ENCODE results near the gene BACH1. TPM values are rescaled to one million over a fixed set of nuclear protein-coding genes. Genes with fewer than 3 reads are reported as not detected.

BACH1 gene
- polyA plus RNA-seq, 1 donor from 2014 or later, result 29.7 TPM

DNA sequence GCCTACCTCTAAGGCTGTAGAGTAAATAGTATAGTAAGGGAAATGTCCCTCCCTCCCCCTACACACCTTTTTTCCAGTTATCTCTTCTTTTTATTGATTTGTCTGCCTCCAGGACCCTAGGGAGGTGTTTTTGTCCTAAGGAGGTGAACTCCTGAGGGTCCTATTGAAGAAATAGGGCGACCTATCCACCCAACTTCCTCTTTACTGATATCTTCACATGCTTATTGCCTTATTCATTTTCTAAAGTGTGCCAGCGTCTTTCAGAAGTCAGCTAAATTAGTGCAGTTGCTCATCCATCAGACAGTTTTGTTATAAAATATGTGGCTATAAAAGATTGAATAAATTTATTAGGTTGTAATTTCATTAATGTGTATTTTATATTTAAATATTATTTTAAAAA is 5.9 kb downstream of the BACH1 start:
- Histone ChIP-seq H3K9ac (ENCODE audit: low read length) (no peak overlapping the region), H3K9me3 (ENCODE audit: low read length) (no peaks in the 10 kb centered on the region), H3K4me2 (ENCODE audit: low read length) (no peak overlapping the region), H3F3A (ENCODE audit: insufficient read depth, low read length, poor library complexity, severe bottlenecking) (no peaks in the 10 kb centered on the region), H2AFZ (ENCODE audit: low read depth, low read length) (no peak overlapping the region), H4K20me1 (ENCODE audit: insufficient read depth) (peaks cover 4% of the 10 kb centered on the region), H3K27me3 (ENCODE audit: insufficient read depth, low read depth, low read length) (no peaks in the 10 kb centered on the region), H3K27ac (ENCODE audit: low read length) (no peak overlapping the region), H3K79me2 (replicated peaks; ENCODE audit: insufficient read depth, low read length) (peaks cover 97% of the 10 kb centered on the region), H3K9me2 (ENCODE audit: insufficient read depth, low read length) (no peaks in the 10 kb centered on the region), H3K36me3 (ENCODE audit: insufficient read depth, low read length) (no peaks in the 10 kb centered on the region), H3K4me3 (ENCODE audit: low read length) (no peak overlapping the region)
- no peak for TF ChIP-seq EZH2 (IDR thresholded peaks at IDR 0.05; ENCODE audit: borderline replicate concordance, insufficient read depth, low read length, poor library complexity, severe bottlenecking)
- TF ChIP-seq, protein P1, sequence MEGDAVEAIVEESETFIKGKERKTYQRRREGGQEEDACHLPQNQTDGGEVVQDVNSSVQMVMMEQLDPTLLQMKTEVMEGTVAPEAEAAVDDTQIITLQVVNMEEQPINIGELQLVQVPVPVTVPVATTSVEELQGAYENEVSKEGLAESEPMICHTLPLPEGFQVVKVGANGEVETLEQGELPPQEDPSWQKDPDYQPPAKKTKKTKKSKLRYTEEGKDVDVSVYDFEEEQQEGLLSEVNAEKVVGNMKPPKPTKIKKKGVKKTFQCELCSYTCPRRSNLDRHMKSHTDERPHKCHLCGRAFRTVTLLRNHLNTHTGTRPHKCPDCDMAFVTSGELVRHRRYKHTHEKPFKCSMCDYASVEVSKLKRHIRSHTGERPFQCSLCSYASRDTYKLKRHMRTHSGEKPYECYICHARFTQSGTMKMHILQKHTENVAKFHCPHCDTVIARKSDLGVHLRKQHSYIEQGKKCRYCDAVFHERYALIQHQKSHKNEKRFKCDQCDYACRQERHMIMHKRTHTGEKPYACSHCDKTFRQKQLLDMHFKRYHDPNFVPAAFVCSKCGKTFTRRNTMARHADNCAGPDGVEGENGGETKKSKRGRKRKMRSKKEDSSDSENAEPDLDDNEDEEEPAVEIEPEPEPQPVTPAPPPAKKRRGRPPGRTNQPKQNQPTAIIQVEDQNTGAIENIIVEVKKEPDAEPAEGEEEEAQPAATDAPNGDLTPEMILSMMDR (IDR thresholded peaks at IDR 0.05; ENCODE audit: poor library complexity, severe bottlenecking), result no peak
- TF ChIP-seq, protein P2, sequence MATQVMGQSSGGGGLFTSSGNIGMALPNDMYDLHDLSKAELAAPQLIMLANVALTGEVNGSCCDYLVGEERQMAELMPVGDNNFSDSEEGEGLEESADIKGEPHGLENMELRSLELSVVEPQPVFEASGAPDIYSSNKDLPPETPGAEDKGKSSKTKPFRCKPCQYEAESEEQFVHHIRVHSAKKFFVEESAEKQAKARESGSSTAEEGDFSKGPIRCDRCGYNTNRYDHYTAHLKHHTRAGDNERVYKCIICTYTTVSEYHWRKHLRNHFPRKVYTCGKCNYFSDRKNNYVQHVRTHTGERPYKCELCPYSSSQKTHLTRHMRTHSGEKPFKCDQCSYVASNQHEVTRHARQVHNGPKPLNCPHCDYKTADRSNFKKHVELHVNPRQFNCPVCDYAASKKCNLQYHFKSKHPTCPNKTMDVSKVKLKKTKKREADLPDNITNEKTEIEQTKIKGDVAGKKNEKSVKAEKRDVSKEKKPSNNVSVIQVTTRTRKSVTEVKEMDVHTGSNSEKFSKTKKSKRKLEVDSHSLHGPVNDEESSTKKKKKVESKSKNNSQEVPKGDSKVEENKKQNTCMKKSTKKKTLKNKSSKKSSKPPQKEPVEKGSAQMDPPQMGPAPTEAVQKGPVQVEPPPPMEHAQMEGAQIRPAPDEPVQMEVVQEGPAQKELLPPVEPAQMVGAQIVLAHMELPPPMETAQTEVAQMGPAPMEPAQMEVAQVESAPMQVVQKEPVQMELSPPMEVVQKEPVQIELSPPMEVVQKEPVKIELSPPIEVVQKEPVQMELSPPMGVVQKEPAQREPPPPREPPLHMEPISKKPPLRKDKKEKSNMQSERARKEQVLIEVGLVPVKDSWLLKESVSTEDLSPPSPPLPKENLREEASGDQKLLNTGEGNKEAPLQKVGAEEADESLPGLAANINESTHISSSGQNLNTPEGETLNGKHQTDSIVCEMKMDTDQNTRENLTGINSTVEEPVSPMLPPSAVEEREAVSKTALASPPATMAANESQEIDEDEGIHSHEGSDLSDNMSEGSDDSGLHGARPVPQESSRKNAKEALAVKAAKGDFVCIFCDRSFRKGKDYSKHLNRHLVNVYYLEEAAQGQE (IDR thresholded peaks at IDR 0.05; ENCODE audit: borderline replicate concordance), result no peak
- TF ChIP-seq TAF1 (IDR thresholded peaks at IDR 0.05; ENCODE audit: low read depth), result no peak
- TF ChIP-seq POLR2AphosphoS5 (IDR thresholded peaks at IDR 0.05), result no peak

DNA sequence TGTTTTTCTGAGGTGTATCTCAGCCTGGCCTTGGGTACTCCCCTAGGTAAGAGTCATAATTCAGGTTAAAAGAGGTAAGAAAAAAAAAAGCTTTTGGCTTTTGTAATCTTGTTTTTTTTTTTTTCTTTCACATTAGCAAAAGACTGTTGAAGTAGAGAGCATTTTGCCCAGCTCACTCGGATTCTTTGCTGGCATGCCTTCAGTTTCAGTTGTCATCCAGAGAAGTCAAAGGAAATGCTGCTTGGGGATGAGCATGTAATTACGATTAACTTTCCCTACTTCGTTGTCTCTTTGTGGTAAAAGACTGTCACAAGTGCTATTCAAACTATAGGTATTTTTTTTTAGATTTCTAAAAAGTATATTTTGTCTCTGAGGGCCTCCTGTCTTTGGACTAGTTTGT is 6.3 kb downstream of the BACH1 start:
- TF ChIP-seq EP300 (conservative IDR thresholded peaks at IDR 0.05; ENCODE audit: poor library complexity, severe bottlenecking), result no peak
- TF ChIP-seq POLR2AphosphoS5 (IDR thresholded peaks at IDR 0.05), result no peak
- peaks cover 99% of the 10 kb centered on the region for H3K79me2 ChIP-seq (replicated peaks; ENCODE audit: insufficient read depth, low read length)
- H3F3A ChIP-seq (ENCODE audit: insufficient read depth, low read length, poor library complexity, severe bottlenecking), result no peaks in the 10 kb centered on the region
- H3K27ac ChIP-seq (ENCODE audit: low read length), result no peak overlapping the region
- no peaks in the 10 kb centered on the region for H3K9me3 ChIP-seq (ENCODE audit: low read length)
- no peak overlapping the region for H3K9ac ChIP-seq (ENCODE audit: low read length)
- H3K4me3 ChIP-seq (ENCODE audit: low read length), result no peak overlapping the region
- no peak overlapping the region for H3K4me2 ChIP-seq (ENCODE audit: low read length)
- H4K20me1 ChIP-seq (ENCODE audit: insufficient read depth), result peaks cover 4% of the 10 kb centered on the region
- no peak overlapping the region for H2AFZ ChIP-seq (ENCODE audit: low read depth, low read length)
- H3K36me3 ChIP-seq (ENCODE audit: insufficient read depth, low read length), result no peaks in the 10 kb centered on the region
- no peaks in the 10 kb centered on the region for H3K9me2 ChIP-seq (ENCODE audit: insufficient read depth, low read length)
- H3K27me3 ChIP-seq (ENCODE audit: insufficient read depth, low read depth, low read length), result no peaks in the 10 kb centered on the region

DNA sequence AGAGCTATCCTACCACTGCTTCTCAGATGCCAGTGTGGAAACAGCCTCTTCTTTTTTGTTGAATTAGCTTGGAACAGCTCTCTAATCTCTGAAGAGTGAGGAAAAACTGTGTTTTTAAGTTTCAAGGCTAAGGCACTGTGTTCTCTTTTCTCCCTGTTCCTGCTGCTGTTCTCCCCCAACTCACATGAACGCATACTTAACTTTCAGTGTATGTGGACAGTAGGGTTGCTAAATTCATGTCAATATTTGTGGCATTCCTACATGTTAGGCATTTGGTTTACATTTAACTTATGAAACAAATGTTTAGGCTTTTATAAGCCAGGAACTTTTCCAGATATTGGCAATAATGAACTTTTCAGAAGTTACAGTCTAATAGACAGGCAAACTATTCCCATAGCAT is 6.8 kb downstream of the BACH1 start:
- Histone ChIP-seq H3K9ac (ENCODE audit: low read length) (no peak overlapping the region), H3K9me2 (ENCODE audit: insufficient read depth, low read length) (no peaks in the 10 kb centered on the region), H3K79me2 (replicated peaks; ENCODE audit: insufficient read depth, low read length) (peaks cover 99% of the 10 kb centered on the region), H3K4me3 (ENCODE audit: low read length) (no peak overlapping the region), H3K9me3 (ENCODE audit: low read length) (no peaks in the 10 kb centered on the region), H3K27me3 (ENCODE audit: insufficient read depth, low read depth, low read length) (no peaks in the 10 kb centered on the region), H3F3A (ENCODE audit: insufficient read depth, low read length, poor library complexity, severe bottlenecking) (no peaks in the 10 kb centered on the region), H2AFZ (ENCODE audit: low read depth, low read length) (no peak overlapping the region), H3K36me3 (ENCODE audit: insufficient read depth, low read length) (no peaks in the 10 kb centered on the region), H3K4me2 (ENCODE audit: low read length) (no peak overlapping the region), H3K27ac (ENCODE audit: low read length) (no peak overlapping the region), H4K20me1 (ENCODE audit: insufficient read depth) (peaks cover 4% of the 10 kb centered on the region)
- no peak for TF ChIP-seq EZH2 (IDR thresholded peaks at IDR 0.05; ENCODE audit: borderline replicate concordance, insufficient read depth, low read length, poor library complexity, severe bottlenecking)
- TF ChIP-seq, protein P2 (IDR thresholded peaks at IDR 0.05; ENCODE audit: borderline replicate concordance), result no peak
- no peak for TF ChIP-seq POLR2AphosphoS5 (IDR thresholded peaks at IDR 0.05)
- no peak for TF ChIP-seq EP300 (conservative IDR thresholded peaks at IDR 0.05; ENCODE audit: poor library complexity, severe bottlenecking)
- TF ChIP-seq TAF1 (IDR thresholded peaks at IDR 0.05; ENCODE audit: low read depth), result no peak

All from neural cell (in vitro differentiated cells).